ENCODE measurements around the gene GGNBP2.
"Not testable (repeated sequence)": the region's sequence is repeated elsewhere in the genome, so short reads cannot be mapped to it uniquely, and the experiment has no call there.

The GGNBP2 gene

DNA sequence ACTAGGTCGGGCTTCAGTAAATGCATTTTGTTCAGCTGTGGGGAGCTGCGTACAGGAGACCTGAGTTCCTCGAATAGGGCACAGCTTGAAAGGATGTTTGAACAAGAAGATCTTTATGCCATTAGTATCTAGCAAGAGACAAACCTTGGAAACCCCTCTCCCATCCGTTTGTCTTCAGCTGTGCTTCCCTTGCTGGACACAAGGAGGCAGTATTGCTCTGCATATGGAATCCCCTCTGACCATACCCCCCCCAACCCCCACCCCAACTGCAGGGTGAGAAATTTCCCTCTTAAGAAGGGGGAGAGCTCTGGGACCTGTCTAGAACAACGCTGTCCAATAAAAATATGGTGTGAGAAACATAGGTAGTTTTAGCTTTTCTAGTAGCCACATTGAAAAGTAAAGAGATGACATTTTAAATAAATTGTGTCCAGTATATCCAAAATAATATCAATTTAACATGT lies 58.2 kb downstream of the GGNBP2 start:
- DNase-seq: peak; percentile 79 to 83

DNA sequence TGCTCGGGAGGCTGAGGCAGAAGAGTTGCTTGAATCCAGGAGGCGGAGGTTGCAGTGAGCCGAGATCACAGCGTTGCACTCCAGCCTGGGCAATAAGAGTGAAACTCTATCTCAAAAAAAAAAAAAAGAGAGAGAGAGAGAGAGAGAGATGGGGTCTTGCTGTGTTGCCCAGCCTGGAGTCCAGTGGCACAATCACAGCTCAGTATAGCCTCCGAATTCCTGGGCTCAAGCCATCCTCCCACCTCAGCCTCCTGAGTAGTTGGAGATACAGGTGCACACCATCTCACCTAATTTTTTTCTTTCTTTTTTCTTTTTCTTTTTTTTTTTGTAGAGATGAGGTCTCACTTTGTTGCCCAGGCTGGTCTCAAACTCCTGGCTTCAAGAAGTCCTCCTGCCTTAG lies 60.3 kb downstream of the GGNBP2 start:
- DNase-seq: not testable (repeated sequence)

DNA sequence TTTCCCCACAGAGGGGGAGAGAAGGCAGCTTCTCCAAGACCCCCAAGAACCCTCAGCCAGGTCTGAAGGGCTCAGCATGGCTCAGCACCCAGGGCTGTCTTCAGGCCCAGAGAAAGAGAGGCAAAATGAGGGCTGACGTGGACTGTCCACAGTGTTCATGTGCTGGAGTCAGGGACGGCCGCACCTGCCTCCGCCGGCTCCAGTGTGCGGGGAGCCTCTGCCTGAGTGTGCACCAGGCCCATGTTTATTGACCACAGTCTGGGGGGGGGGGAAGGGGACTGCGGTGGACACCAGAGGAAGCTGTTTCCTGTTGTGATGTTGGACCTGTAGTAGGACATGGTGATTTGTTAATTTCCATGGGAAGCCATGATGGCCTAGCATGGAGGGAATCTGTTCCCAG lies 63.6 kb downstream of the GGNBP2 start:
- DNase-seq: no peak

DNA sequence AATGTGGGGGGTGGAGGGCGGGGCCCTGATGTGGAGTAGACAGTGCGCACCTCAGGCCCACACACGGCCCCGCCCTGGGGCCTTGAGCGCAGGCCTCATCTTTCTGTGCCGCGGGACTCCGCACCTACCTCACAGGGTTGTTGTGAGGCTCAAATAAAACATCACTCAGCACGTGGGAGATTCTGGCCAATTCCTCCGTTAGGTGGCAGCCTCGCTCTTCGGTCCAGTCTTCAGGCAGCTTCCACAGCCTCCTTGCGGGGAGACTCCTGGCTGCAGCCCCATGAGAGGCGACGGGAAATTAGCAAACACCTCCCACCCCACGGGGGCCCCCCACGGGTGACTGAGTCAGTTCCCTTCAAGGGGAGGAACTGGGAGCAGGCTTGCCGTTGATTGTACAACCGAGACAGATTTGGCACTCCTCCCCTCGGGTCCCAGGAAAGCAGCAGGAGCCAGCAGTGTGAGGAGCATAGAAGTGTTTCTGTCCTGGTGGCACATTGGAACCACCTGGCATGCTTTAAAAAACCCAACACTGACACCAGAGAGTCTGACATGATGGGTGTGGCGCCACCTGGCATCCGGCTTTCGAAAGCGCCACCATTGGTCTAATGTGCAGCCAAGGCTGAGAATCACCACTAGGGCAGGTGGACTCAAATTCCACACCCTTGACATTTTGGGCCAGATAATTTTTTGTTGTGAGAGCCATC lies 64.2 kb downstream of the GGNBP2 start:
- peak in 1 of 2 donors; percentile 31 for DNase-seq

- no peak for DNase-seq
These were observed 64.8 kb downstream of the GGNBP2 start for GRCh38 chr17:36609498-36609862.

GRCh38 chr17:36610474-36610873 lies 65.8 kb downstream of the GGNBP2 start:
- DNase-seq: no peak

- no peak for DNase-seq
These were observed 66.8 kb downstream of the GGNBP2 start for GRCh38 chr17:36611345-36612072.

DNA sequence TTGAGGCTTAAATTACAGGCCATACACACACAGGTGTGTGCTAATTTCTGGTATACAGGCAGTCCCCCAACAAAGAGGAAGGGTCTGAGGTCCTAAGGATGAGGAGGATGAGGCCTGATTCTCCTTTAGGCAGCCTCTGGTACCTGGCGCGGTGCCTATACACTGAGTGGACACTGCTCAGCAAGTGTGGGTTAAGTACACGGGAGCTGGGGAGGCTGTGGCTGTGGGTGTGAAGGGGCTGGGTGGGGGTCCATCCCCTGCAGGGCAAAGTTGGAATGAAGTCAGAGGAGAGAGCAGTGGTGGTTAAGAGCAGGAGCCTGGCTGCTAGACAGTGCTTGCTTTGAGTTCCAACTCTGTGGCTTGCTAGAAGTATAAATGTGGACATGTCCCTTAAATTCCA lies 67.6 kb downstream of the GGNBP2 start:
- DNase-seq: no peak

- no peak for DNase-seq
These were observed 68.4 kb downstream of the GGNBP2 start for GRCh38 chr17:36613155-36613554.

GRCh38 chr17:36614081-36614480 lies 69.4 kb downstream of the GGNBP2 start:
- DNase-seq: no peak

DNA sequence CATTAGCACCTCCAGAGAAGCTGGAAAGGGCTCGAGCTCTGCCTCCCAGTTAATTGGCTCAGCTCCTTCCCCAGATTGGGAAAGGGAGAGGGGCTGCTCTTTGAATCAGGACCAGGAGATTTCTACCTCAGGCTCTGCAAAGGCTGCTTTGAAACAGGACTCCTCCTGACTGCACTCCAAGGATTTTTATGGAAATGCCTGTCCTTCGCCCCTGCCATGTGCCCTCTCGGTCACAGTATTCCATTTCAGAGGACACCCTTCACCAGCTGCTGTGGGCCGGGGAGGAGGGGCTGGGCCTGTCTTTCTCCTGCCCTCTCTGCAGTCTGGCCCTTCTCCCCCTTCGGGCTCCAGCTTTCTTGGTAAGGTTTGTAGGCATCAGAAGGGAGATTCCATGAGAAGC lies 70.2 kb downstream of the GGNBP2 start:
- no peak for DNase-seq

- DNase-seq: no peak
These were observed 71.6 kb downstream of the GGNBP2 start for GRCh38 chr17:36616061-36617029.

- no peak for DNase-seq
These were observed 73.1 kb downstream of the GGNBP2 start for GRCh38 chr17:36617773-36618172.

- DNase-seq: no peak
These were observed 78.6 kb downstream of the GGNBP2 start for GRCh38 chr17:36623281-36623680.

DNA sequence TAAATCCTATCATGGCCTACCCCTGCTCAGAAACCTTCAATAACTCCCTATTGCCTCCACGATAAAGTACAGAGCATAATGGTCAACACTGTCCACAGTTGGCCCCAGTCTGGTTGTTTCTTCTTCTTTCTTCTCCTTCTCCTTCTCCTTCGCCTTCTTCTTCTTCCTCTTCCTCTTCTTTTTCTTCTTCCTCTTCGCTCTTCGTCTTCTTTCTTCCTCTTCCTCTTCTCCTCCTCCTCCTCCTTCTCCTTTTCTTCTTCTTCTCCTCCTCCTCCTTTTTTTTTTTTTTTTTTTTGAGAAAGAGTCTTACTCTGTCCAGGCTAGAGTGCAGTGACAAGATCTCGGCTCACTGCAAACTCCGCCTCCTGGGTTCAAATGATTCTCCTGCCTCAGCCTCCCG lies 80.5 kb downstream of the GGNBP2 start:
- DNase-seq: no peak

GRCh38 chr17:36627101-36627500 lies 82.4 kb downstream of the GGNBP2 start:
- no peak for DNase-seq

DNA sequence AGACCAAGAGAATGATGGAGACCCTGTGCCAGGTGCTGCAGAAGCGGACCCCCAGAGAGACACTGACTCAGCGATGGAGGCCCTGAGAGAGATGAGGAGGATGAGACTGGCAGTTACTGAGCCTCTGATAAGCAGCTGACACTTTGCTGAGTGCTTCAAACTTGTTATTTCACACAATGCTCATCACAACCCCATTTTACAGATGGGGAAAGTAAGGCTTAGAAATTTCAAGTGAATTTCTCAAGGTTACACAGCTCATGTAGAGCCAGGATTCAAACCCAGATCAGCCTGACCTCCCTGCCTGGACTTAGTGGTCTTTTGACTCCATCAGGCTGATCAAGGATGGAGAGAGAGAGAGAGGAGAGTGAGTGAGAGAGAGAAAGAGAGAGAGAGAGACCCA lies 83.9 kb downstream of the GGNBP2 start:
- no peak for DNase-seq

DNA sequence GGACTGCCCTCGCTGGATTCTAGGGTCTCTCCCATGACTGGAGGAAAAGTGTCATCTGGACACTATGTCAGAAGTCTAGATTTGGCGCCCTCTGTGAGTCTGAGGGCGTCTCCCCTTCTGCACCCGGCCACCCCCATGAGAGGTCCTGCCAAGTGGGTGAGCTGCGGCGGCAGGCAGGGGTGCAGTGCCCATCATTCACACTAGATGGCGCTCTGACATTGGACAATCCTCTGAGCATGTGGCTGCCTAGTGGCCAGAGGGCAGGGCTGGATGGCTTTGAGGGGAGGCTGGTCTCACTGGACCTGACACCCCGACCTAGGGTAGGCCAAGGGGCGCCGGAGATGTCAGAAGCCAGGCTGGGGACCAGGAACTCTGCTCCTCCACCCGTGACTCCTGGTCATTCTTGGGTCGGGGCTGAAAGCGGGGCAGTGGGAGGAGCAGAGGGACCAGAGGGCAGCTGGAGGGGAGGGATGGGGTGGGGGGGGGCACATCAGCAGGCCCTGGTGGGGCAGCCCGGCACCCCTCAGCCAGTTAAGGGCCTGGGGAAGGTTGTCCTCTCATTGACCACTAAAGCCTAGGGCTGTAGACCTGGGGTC lies 84.6 kb downstream of the GGNBP2 start:
- DNase-seq: peak; percentile 78 to 79

DNA sequence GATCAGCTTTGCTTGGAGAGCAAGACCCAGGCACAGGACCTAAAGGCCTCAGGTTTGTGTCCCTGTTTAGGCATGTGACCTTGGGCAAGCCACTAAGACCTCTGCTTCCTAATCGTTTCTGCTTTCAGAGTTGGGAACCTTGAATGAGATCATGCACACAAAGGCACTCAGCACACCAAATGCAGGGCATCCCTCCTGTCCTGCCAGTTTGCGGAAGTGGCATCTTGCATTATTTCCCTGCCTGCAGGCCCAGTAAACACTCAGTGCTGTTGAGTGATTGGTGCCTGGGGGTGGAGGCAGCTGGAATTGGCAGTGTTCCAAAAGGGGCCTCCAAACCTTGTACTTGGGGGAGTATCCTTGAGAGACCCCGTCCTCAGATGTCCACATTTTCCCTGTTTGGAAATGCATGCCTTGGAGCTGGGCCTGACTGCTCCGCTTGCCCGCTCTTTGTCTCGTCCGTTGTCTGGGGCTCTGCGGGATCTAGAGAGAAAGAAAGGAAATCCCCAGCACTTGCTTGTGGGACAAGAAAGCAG lies 85.3 kb downstream of the GGNBP2 start:
- DNase-seq: no peak

- no peak for DNase-seq
These were observed 86.3 kb downstream of the GGNBP2 start for GRCh38 chr17:36631022-36631421.

GRCh38 chr17:36632916-36633771 lies 88.4 kb downstream of the GGNBP2 start:
- no peak for DNase-seq

Measured in CD4-positive, alpha-beta T cell treated with Interleukin-4 for 1 hour (primary cell).